AG04450 (cell line): ENCODE results near the gene RASGRP4. TPM values are rescaled to one million over a fixed set of nuclear protein-coding genes. Genes with fewer than 3 reads are reported as not detected.

Experiments
- CTCF ChIA-PET: fragments of 300-600, 350-600 bp; formaldehyde crosslinking; extraction: SDS; loops from one replicate; lab custom pipeline; 2022; ENCODE audit warnings: antibody characterized with exemption, inconsistent platforms; lab: Charles Lee
- POLR2A ChIA-PET: fragments of 350-600 bp; formaldehyde crosslinking; extraction: SDS; loops from one replicate; lab custom pipeline; 2021; ENCODE audit warnings: antibody characterized with exemption, inconsistent platforms; lab: Yijun Ruan, JAX
- DNase-seq: peaks from one replicate; pipeline ENCODE4 v3.0.0-alpha.2; 2011; ENCODE audit warnings: low read depth, low spot score
- H3K27ac ChIP-seq: one replicate; pipeline ENCODE4 v1.5.1; 2012; ENCODE audit warnings: low read depth, low read length, control low read depth
- H3K27me3 ChIP-seq: one replicate; pipeline ENCODE4 v1.6.0; 2012; ENCODE audit warnings: low read length; ENCODE audit not compliant: control insufficient read depth, insufficient read depth
- H3K4me3 ChIP-seq: 2 replicates; pipeline ENCODE4 v1.5.1; 2011; ENCODE audit warnings: mild to moderate bottlenecking, low read depth, low read length, control low read depth
- H3K9me3 ChIP-seq: 2 replicates; pipeline ENCODE4 v1.5.1; 2012; ENCODE audit warnings: low read length; ENCODE audit not compliant: control insufficient read depth, insufficient read depth
- CTCF ChIP-seq: IDR thresholded peaks from 2 replicates; pipeline ENCODE4 v1.5.1; 2011; ENCODE audit warnings: low read depth, low read length, control low read depth, inconsistent platforms
- polyA plus RNA-seq: library from polyadenylated mRNA; depleted of rRNA; stranded (reverse); fragments of >200 nt; gene quantifications from 2 replicates; pipeline ENCODE4 v1.2.3, GENCODE V29; 2011

The RASGRP4 gene
- polyA plus RNA-seq, 1 experiment: not detected

DNA sequence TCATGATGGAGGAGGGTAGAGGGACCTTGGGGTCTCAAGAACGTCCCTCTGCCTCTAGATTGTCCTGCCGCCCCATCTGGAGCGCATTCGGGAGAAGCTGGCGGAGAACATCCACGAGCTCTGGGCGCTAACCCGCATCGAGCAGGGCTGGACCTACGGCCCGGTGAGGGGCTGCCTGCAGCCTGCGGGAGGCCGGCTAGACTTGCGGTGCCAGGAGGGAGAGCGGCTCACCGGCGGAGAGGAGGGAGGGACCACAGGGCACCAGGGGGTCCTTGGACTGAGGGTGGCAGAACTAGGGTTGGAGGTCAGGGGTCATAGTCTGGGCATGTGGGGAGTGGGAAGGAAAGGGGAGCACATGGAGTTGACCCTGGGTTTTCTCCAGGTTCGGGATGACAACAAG, 37.3 kb upstream of the RASGRP4 start:
- no peak for TF ChIP-seq CTCF
- H3K27ac ChIP-seq: no peak overlapping the region
- H3K4me3 ChIP-seq: no peak overlapping the region
- CTCF ChIA-PET: no interaction called here
- no peak for DNase-seq
- POLR2A ChIA-PET: no interaction called here
- peaks cover 8% of the 10 kb centered on the region; the same call in 1 of the 2 replicates for H3K9me3 ChIP-seq
- no peaks in the 10 kb centered on the region for H3K27me3 ChIP-seq

GRCh38 chr19:38458991-38459390, 33.0 kb upstream of the RASGRP4 start:
- DNase-seq: no peak
- H3K9me3 ChIP-seq: peaks cover 7% of the 10 kb centered on the region; the same call in 1 of the 2 replicates
- H3K27ac ChIP-seq: no peak overlapping the region
- H3K27me3 ChIP-seq: no peaks in the 10 kb centered on the region
- no peak for TF ChIP-seq CTCF
- ChIA-PET POLR2A (no interaction called here), CTCF (no interaction called here)
- H3K4me3 ChIP-seq: no peak overlapping the region

- Histone ChIP-seq H3K4me3 (no peak overlapping the region), H3K9me3 (peaks cover 6% of the 10 kb centered on the region; the same call in 1 of the 2 replicates), H3K27me3 (no peaks in the 10 kb centered on the region), H3K27ac (no peak overlapping the region)
- POLR2A ChIA-PET: no interaction called here
- no peak for DNase-seq
- CTCF ChIA-PET: no interaction called here
- no peak for TF ChIP-seq CTCF
Observed at GRCh38 chr19:38457690-38458405, 31.8 kb upstream of the RASGRP4 start.

DNA sequence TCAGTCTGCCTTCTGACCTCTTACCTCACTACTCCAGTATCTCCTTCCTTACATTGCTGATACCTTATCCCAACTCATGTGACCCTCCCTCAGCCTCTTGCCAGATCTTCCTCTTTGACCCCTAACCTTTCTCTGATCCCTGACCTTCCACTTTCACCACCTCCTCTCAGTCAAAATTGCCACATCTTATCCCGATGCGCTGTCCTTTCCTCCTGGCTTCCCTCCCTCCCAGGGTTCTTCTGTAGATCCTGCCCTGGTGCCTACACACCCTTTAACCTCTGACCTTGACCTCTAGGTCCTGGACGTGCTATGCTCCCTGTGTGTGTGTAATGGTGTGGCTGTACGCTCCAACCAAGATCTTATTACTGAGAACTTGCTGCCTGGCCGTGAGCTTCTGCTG, 31.2 kb upstream of the RASGRP4 start:
- Histone ChIP-seq H3K27me3 (no peaks in the 10 kb centered on the region), H3K9me3 (peaks cover 10% of the 10 kb centered on the region; the same call in 1 of the 2 replicates), H3K4me3 (no peak overlapping the region), H3K27ac (no peak overlapping the region)
- ChIA-PET CTCF (no interaction called here), POLR2A (no interaction called here)
- no peak for DNase-seq
- no peak for TF ChIP-seq CTCF

GRCh38 chr19:38455031-38455430, 29.0 kb upstream of the RASGRP4 start:
- CTCF ChIA-PET: no interaction called here
- no peak for TF ChIP-seq CTCF
- H3K9me3 ChIP-seq: peaks cover 10% of the 10 kb centered on the region; the same call in 1 of the 2 replicates
- no peak overlapping the region for H3K4me3 ChIP-seq
- H3K27ac ChIP-seq: peak overlapping the region; percentile 11
- DNase-seq: no peak
- H3K27me3 ChIP-seq: no peaks in the 10 kb centered on the region
- POLR2A ChIA-PET: no interaction called here
